Thyroid gland (tissue), 4 donors: Measurements from ENCODE around the gene AHSG.

ENCODE experiments used
- POLR2A ChIP-seq, 2 donors: fragments of 450-650 bp; IDR thresholded peaks; one replicate each; pipeline ENCODE4 v1.6.1; 2017; ENCODE audit warnings: antibody characterized with exemption in 2 of 2, mild to moderate bottlenecking in 2 of 2, moderate library complexity in 1 of 2
- TF ChIP-seq, protein P1 (sequence below), 6 experiments: fragments of 200-600 bp in 3 of 6; fragments of 450-650 bp in 3 of 6; sonication (generic) in 3 of 6; IDR thresholded peaks; one replicate each; pipeline ENCODE4 v1.5.1; 2016 to 2019; ENCODE audit warnings: antibody characterized with exemption in 6 of 6, mild to moderate bottlenecking in 2 of 6, inconsistent platforms in 1 of 6, moderate library complexity in 1 of 6

DNA sequence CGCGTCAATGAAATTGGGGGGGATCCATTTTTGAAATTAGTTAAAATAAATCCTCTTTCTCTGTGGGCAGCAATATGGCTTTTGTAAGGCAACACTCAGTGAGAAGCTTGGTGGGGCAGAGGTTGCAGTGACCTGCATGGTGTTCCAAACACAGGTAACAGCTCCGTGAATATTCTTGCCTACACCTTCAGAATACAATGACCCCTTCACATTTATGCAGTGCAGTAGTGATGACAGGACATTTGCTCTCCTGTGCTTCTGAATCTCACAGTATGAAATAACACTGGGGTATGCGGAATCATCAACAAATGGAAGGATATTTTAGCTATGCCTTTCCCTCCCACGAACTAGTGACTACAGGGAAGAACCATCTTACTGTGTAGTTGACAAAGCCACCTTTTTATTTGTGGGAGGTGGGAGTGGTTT is 6.9 kb downstream of the AHSG start:
- TF ChIP-seq, protein P1, sequence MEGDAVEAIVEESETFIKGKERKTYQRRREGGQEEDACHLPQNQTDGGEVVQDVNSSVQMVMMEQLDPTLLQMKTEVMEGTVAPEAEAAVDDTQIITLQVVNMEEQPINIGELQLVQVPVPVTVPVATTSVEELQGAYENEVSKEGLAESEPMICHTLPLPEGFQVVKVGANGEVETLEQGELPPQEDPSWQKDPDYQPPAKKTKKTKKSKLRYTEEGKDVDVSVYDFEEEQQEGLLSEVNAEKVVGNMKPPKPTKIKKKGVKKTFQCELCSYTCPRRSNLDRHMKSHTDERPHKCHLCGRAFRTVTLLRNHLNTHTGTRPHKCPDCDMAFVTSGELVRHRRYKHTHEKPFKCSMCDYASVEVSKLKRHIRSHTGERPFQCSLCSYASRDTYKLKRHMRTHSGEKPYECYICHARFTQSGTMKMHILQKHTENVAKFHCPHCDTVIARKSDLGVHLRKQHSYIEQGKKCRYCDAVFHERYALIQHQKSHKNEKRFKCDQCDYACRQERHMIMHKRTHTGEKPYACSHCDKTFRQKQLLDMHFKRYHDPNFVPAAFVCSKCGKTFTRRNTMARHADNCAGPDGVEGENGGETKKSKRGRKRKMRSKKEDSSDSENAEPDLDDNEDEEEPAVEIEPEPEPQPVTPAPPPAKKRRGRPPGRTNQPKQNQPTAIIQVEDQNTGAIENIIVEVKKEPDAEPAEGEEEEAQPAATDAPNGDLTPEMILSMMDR (IDR thresholded peaks at IDR 0.05), result no peak
- no peak for TF ChIP-seq POLR2A (IDR thresholded peaks at IDR 0.05)
